Amygdala (tissue), 56 donors: ENCODE measurements around the gene LAMA2.
"Not testable (repeated sequence)": the region's sequence is repeated elsewhere in the genome, so short reads cannot be mapped to it uniquely, and the experiment has no call there.

Experiments used
- DNase-seq, 56 donors: peaks; one replicate each; lab custom pipeline; 2025; lab: John Stamatoyannopoulos, UW

The LAMA2 gene

DNA sequence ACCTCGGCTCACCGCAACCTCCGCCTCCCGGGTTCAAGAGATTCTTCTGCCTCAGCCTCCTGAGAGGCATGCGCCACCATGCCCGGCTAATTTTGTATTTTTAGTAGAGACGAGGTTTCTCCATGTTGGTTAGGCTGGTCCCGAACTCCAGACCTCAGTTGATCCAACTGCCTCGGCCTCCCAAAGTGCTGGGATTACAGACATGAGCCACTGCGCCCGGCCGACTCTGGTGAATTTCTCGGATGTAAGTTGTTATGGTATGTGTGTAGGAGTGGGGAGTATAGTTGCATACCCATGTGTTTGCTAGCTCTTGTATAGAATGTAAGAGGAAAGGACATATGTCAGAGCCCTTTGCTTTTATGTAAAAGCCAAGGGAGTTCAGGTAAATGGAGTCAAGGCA is 170.2 kb downstream of the LAMA2 start:
- DNase-seq, result not testable (repeated sequence)

DNA sequence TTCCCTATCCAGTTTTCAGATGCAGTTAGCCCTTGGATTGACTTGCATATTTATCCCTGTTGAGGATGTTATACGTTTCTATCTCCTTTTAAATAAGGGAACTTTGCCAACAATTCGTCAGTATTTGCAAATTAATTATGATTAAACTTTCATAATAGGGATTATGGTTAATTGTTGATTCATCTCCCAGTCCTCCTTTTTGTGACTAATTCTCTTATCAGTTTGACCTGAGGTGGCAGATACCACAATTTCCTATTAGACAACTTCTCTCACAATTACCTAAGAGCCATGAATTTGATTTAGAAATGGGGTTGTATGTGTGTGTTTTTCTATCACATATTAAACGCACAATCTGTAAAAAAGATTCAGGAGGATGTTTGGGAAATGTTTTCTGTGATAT is 172.9 kb downstream of the LAMA2 start:
- no peak for DNase-seq

DNA sequence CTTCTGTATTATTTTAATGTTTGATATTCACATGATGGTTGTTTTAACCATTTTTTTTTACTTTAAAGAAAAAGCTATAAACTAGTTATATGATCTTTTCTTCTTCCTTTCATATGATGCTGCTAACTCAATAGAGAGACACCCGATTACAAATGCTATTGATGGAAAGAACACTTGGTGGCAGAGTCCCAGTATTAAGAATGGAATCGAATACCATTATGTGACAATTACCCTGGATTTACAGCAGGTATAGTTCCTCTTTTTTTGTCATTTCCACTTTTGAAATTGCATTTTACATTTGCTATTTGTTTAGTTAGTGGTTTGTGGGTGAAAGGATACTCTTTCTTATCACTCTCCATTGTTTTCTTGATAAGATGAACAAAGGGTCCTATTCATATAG is 176.7 kb downstream of the LAMA2 start:
- DNase-seq, result peak in 1 of 56 donors; percentile 2

GRCh38 chr6:129069006-129069405 is 186.1 kb downstream of the LAMA2 start:
- DNase-seq, result peak in 1 of 56 donors; percentile 0

DNA sequence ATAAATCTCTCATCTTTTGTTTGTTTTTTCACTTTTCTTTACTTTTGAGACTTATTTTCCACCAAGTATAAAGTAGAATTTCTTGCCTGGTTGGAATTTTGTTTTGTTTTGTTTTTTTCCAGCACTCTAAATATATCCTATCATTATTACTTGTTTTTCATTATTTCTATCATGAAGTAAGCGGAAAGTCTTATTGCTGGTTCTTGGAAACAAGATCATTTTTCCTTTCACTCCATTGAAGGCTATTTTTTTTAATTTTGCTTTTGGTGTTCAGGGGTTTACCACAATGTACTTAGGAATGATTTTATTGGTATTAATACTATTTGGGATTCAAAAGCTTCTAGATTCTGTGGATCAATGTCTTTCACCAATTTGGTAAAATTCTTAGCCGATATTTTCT is 190.1 kb downstream of the LAMA2 start:
- no peak for DNase-seq

GRCh38 chr6:129073691-129074395 is 190.9 kb downstream of the LAMA2 start:
- DNase-seq, result no peak

DNA sequence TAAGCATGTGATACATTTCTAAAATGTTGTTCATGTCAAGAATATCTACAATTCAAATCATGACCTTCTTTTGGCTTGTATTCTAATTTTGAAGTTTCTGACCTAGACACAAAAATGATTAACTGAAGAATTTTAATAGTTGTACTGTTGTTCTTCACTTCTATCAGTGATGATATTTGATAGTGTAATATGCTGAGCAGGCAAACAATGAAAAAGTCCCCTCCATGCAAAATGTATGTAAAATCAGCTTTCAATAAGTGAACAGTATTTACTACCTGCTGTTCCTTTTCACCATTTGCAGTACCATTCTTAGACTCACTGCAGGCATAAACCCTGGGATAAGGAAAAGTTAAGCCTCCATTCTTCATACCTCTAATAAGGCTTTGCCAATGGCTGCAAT is 201.5 kb downstream of the LAMA2 start:
- no peak for DNase-seq

GRCh38 chr6:129088481-129088880 is 205.5 kb downstream of the LAMA2 start:
- not testable (repeated sequence) for DNase-seq

DNA sequence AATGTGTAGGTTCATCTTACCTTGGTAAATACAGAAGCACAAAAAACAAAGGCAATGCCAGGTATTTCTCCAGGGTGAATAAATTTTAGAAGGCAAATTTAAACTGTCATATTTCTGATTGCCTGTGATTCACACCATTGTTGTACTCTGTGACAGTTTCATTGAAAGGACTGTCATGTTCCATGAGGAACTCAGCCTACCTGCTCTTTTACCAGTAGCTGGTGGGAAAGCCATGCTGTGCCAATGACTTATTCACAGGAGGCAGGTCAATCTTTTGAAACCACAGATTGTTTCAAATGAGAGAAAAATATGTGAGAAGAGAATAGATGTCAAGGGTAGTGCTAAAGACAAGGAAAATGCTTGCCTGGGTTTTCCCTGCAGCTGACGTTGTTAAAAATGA is 206.4 kb downstream of the LAMA2 start:
- no peak for DNase-seq

- DNase-seq, result no peak
Measured at GRCh38 chr6:129094147-129094546, 211.2 kb downstream of the LAMA2 start.

DNA sequence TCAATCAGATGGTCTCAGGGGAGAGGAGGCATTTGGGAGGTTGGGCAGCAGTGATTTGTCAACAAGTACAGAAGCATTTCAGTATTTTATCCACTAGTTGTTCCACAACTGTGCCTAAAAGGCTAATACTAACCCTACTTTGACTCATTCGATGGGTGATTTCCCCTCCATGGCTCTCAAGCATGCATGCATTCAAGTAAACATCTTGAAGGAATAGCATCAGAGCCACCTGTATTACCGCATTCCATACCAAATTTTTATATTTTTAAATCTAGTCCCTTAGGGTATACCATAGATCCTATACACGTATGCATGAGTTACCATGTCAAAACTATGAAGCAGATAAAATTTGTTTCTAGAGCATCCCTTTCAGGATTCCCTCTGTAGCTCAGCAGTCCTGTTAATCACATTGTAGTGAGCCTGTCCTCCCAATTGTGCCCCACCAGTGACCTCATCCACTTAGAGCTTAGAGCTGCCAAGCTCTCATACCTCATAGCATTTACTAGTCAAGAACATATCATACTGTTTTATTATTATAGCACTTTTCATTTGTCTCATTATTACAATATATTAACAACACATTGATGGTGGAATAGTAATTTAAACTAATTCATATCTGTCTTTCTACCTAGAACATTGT is 213.8 kb downstream of the LAMA2 start:
- DNase-seq, result no peak

DNA sequence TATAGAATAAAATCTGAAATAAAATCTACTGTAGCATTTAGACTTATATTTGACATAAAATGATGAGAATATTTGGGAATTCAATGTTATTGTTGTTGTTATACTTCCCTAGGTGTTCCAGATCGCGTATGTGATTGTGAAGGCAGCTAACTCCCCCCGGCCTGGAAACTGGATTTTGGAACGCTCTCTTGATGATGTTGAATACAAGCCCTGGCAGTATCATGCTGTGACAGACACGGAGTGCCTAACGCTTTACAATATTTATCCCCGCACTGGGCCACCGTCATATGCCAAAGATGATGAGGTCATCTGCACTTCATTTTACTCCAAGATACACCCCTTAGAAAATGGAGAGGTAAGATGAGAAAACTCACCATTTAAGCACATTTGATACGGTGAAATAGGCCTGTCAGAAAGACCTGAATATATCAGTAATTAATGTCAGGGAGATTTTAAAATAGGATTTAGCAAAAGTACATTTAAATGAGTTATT is 215.2 kb downstream of the LAMA2 start:
- peak in 1 of 56 donors; percentile 6 for DNase-seq

DNA sequence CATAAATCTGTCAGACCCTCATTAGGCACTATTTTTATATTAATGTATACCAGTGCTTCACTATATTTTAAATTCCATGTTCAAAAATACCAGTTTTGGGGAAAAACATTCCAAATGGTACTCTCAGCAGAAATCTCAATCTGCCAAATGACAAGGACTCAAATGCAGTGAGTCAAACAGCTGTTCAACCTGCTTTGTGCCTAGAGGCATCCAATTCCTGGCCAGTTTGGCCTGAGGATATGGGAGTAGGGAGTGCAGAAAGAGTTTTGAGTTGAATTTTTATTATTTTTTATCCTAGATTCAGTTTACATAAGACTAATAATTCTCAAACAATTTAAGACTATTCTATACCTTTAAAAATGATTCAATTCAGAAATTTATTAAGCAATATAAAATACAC is 216.8 kb downstream of the LAMA2 start:
- no peak for DNase-seq

- DNase-seq, result no peak
Measured at GRCh38 chr6:129100164-129100563, 217.2 kb downstream of the LAMA2 start.

DNA sequence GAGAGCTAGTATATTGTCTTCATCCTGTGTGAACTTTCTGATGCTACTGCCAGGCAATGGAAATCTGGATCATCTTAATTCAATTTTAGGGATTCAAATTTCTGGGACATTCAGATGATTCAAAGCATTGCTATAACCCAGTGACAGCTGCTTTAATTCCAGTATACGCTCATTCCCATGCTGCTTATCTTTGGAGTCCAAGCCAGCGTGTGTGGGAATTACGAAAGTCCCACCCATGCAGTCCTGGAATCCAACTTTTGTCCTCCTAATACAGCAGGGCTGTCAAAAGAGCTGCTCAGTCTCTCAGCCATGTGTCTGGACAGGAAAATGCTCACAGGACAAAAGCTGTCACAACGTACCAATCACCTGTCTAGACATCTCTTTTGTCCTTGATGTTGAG is 219.8 kb downstream of the LAMA2 start:
- DNase-seq, result no peak

GRCh38 chr6:129104131-129104530 is 221.2 kb downstream of the LAMA2 start:
- no peak for DNase-seq

DNA sequence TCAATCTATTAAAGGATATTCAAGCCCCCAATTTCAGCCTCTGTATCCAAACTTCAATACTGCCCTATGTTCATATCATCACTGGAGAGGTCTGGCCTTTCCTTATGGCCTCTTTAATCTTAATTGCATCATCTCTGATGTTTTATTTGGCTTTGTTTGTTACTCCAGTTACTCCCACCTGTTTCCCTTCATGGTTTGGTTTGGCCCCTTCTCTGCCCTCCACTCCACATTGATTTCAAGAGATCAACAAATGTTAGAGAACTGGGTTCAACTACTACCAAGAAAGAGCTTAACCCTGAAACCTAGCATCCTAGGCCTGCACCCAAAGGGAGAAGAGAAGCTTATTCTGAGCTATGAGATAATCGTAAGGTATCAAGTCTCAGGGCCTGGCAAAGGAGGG is 221.6 kb downstream of the LAMA2 start:
- no peak for DNase-seq

DNA sequence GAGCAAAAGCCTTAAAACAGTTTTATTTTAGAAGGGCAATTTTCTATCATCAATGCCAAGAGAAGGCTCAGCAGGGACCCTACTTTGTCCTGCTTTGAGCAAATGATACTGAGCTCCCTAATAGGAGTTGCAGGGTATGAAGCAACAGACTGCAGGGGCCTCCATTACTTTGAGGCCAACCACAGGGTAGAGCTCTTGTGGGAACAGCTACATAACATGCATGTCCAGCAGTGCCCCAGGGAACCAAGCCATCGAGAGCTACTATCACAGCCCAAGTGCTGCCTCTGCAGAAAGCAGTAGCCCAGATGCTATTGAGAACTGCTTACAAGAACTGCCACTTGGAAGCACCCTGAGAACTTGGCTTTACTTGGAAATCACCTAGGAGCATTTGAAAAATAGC is 222.1 kb downstream of the LAMA2 start:
- peak in 2 of 56 donors; percentile 11 to 22 for DNase-seq

DNA sequence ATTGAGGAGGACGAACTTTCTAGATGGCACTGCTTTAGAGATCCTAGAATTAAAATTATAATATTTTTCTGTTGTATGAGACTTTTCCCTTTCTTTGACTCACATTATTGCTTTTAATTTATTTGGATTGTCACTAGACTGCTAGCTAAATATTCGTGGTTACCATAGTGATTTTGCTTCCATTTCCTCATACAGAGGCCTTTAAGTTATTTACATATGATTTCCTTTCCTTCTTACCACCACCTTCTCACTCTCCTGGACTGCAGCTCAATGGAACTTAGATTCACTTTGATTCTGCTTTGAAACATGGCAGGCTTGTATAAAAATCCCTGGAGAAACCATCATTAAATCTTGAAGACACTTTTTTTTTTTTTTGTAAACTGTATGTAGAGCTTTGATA is 222.9 kb downstream of the LAMA2 start:
- DNase-seq, result no peak

GRCh38 chr6:129108337-129108736 is 225.4 kb downstream of the LAMA2 start:
- no peak for DNase-seq

- no peak for DNase-seq
Measured at GRCh38 chr6:129110690-129111343, 227.9 kb downstream of the LAMA2 start.

DNA sequence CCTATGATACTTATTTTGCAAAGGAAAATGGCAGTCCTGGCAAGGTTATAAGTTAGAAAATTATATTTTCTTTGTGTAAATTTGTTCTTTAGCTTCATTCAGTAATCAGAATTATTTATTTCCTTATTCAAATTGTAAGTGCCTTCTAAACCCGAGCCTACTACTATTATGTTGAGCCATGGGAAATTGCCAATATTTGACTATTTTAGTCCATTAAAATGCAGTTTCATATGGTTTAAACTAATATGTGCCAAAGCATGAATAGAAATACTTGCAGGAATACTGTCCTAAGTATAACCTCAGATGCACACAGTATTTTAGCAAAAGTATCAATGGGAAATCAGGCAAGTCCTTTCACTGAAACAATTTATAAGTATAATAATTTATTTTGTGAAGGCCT is 228.4 kb downstream of the LAMA2 start:
- DNase-seq, result no peak
